GM12874 (cell line): ENCODE data around the gene PBX3.

Experiments used
- CTCF ChIP-seq: IDR thresholded peaks from 2 replicates; pipeline ENCODE4 v1.5.1; 2011; ENCODE audit warnings: low read depth, mild to moderate bottlenecking, control low read depth, low read length, moderate library complexity; ENCODE audit not compliant: insufficient read depth

PBX3 gene

GRCh38 chr9:125803526-125803925 lies 56.4 kb downstream of the PBX3 start:
- no peak for TF ChIP-seq CTCF

GRCh38 chr9:125805057-125805456 lies 57.9 kb downstream of the PBX3 start:
- no peak for TF ChIP-seq CTCF

GRCh38 chr9:125805586-125805985 lies 58.4 kb downstream of the PBX3 start:
- no peak for TF ChIP-seq CTCF

- no peak for TF ChIP-seq CTCF
Measured at GRCh38 chr9:125807079-125807478, 59.9 kb downstream of the PBX3 start.

- no peak for TF ChIP-seq CTCF
Measured at GRCh38 chr9:125810161-125810560, 63.0 kb downstream of the PBX3 start.

- TF ChIP-seq CTCF: no peak
Measured at GRCh38 chr9:125811002-125811401, 63.8 kb downstream of the PBX3 start.

- TF ChIP-seq CTCF: no peak
Measured at GRCh38 chr9:125812403-125812802, 65.2 kb downstream of the PBX3 start.

- TF ChIP-seq CTCF: no peak
Measured at GRCh38 chr9:125815568-125815967, 68.4 kb downstream of the PBX3 start.
